ENCODE data around the gene BRSK2. TPM values are rescaled to one million over a fixed set of nuclear protein-coding genes. Genes with fewer than 3 reads are reported as not detected.

BRSK2 gene
- total RNA-seq, 1 donor: 0.36 TPM

DNA sequence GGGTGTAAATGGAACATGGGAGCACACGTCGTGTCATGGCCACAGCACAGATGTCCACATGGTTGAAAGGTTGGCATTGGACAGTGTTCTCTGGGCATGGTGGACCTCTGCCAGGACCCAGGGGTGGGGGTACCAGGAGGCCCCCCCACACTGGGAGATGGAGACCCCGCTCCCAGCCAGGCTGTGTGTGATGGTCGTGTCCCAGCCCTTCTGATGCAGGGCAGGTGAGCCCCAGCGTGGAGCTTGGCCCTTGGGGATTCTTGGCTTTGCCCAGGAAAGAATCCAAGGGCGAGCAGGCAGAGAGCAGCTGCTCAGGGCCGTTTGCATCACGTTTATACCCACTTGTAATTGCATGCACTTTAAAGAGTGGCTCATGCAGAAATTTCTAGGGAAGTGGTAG lies 22.0 kb upstream of the BRSK2 start:
- no peak overlapping the region for H3K4me3 ChIP-seq (ENCODE audit: low read depth, low read length)
- no peak for DNase-seq (ENCODE audit: low read depth)
- no peak for TF ChIP-seq CTCF (IDR thresholded peaks at IDR 0.05; ENCODE audit: insufficient read depth, low read length)

GRCh38 chr11:1368216-1368615 lies 21.5 kb upstream of the BRSK2 start:
- no peak for TF ChIP-seq CTCF (IDR thresholded peaks at IDR 0.05; ENCODE audit: insufficient read depth, low read length)
- no peak for DNase-seq (ENCODE audit: low read depth)

DNA sequence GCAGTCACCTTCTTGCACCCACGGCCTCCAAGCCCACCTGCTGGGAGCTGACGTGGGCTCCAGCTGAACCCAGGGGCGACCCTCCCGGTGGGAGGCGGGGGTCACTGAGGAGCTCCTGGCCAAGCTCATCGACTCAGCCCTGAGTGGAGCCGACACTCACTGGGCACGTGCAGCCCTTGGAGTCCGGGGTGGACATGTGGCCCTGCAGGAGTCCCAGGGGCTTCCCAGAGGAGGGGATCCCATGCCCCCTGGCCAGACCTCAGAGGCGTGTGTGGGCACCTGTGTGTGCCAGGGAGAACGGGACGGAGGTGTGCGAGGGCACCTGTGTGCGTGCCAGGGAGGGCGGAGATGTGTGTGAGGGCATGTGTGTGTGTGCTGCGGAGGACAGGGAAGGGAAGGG lies 20.8 kb upstream of the BRSK2 start:
- DNase-seq (ENCODE audit: low read depth): no peak
- TF ChIP-seq CTCF (IDR thresholded peaks at IDR 0.05; ENCODE audit: insufficient read depth, low read length): no peak
- no peak overlapping the region for H3K4me3 ChIP-seq (ENCODE audit: low read depth, low read length)

More at GRCh38 chr11:1368216-1368615, 21.5 kb upstream of the BRSK2 start:
- H3K4me3 ChIP-seq (ENCODE audit: low read depth, low read length): no peak overlapping the region

GRCh38 chr11:1369371-1370005 lies 20.2 kb upstream of the BRSK2 start:
- no peak for TF ChIP-seq CTCF (IDR thresholded peaks at IDR 0.05; ENCODE audit: insufficient read depth, low read length)
- no peak for DNase-seq (ENCODE audit: low read depth)

DNA sequence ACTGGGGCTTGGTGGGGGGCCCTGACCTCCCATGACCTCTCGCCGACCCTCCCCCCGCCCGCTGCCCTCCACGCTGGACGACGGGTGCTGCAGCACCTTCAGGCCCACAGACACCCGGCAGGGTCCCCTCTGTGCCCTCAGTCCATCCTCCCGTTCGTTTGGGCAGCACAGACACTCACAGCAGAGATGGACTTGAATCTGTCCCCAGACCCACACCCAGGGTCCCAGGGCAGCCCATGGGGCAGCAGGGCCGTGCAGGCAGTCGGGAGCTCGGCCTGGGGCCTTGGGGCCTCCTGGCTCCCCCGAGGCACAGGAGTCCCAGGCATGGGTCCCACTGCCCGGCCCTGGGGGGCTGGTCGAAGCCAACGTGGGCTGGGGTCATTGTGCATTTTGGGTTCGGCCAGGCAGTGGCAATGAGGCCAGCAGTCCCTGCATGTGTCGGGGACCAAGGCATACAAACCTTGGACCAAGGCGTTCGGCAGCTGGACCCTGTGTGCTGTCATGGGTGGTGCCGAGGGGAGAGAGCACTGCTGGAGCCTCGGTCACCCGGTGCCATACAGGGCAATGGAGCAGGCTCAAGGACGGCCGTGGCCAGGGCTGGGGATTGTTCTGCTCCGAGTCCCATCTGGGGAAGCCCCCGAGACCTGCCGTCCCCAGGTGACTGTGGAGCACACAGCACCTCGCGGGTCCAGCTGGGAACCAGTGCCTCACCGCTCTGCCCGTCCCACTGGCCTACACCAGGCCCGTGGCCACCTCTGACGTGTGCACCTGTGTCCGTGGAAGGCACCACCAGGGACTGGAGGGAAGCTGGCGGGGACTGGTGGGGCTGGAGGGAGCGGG lies 19.3 kb upstream of the BRSK2 start:
- TF ChIP-seq CTCF (IDR thresholded peaks at IDR 0.05; ENCODE audit: insufficient read depth, low read length): no peak
- no peak for DNase-seq (ENCODE audit: low read depth)
- H3K4me3 ChIP-seq (ENCODE audit: low read depth, low read length): no peak overlapping the region

More at GRCh38 chr11:1369371-1370005, 20.2 kb upstream of the BRSK2 start:
- H3K4me3 ChIP-seq (ENCODE audit: low read depth, low read length): no peak overlapping the region

DNA sequence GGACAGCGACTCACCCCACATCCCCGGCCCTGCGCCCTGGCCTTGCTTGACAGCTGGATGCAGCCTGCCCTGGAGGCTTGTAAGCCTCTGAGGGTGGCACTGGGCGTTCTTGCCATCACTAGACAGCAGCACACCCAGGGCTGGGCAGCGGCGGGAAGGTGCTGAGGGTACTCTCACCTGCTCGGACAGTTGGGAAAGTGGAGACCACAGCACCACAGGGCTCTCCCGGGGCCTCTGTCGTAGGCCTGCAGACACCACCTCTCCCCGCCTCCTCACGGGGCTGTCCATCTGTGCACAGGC lies 18.8 kb upstream of the BRSK2 start:
- TF ChIP-seq CTCF (IDR thresholded peaks at IDR 0.05; ENCODE audit: insufficient read depth, low read length): no peak
- DNase-seq (ENCODE audit: low read depth): no peak
- H3K4me3 ChIP-seq (ENCODE audit: low read depth, low read length): no peak overlapping the region
